GM06990 (cell line): ENCODE results near the gene SIK2.

ENCODE experiments used
- DNase-seq: peaks from one replicate; pipeline ENCODE4 v3.0.0-alpha.2; 2011; ENCODE audit not compliant: insufficient read length; ENCODE audit errors: extremely low read depth
- H3K27me3 ChIP-seq: replicated peaks from 2 replicates; pipeline ENCODE4 v1.6.0; 2011; ENCODE audit warnings: low read length; ENCODE audit not compliant: control insufficient read depth, insufficient read depth
- H3K36me3 ChIP-seq: 2 replicates; pipeline ENCODE4 v1.5.1; 2011; ENCODE audit warnings: low read length; ENCODE audit not compliant: control insufficient read depth, insufficient read depth
- H3K4me3 ChIP-seq: replicated peaks from 2 replicates; pipeline ENCODE4 v1.5.1; 2011; ENCODE audit warnings: low read depth, mild to moderate bottlenecking, control low read depth, low read length
- CTCF ChIP-seq: IDR thresholded peaks from 2 replicates; pipeline ENCODE4 v1.5.1; 2011; ENCODE audit warnings: low read length, control low read depth, mild to moderate bottlenecking, inconsistent platforms; ENCODE audit not compliant: insufficient read depth, poor library complexity, severe bottlenecking

SIK2 gene

GRCh38 chr11:111777094-111778046, 175.1 kb downstream of the SIK2 start:
- TF ChIP-seq CTCF, result peak; percentile 62
- peak; percentile 50 for DNase-seq

GRCh38 chr11:111778047-111778558, 175.9 kb downstream of the SIK2 start:
- H3K36me3 ChIP-seq, result no peaks in the 10 kb centered on the region
- H3K4me3 ChIP-seq, result no peak overlapping the region
- H3K27me3 ChIP-seq, result no peaks in the 10 kb centered on the region
- DNase-seq, result no peak
- no peak for TF ChIP-seq CTCF

More at GRCh38 chr11:111777094-111778046, 175.1 kb downstream of the SIK2 start:
- H3K36me3 ChIP-seq, result no peaks in the 10 kb centered on the region
- no peak overlapping the region for H3K4me3 ChIP-seq
- no peaks in the 10 kb centered on the region for H3K27me3 ChIP-seq

DNA sequence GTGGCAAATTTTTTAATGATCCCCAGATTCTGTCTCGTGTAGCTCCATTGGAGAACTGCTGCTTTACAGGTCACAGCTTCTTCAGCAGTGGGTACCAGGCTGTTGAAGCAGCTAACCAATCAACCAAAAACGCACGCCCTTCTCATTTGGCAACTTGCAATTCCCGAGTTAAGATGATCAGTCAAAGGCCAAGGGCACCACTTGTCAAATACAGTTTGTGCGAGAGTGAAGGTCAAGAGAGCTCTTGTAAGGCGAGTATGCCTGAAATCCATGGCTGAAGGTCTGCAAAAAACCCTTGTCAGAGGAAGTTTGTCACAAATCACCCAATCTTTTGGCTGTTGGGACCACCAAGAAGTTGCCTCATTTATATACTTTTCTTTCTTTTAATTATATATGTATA, 176.9 kb downstream of the SIK2 start:
- no peaks in the 10 kb centered on the region for H3K27me3 ChIP-seq
- no peak overlapping the region for H3K4me3 ChIP-seq
- DNase-seq, result no peak
- TF ChIP-seq CTCF, result no peak
- H3K36me3 ChIP-seq, result no peaks in the 10 kb centered on the region
